NT2/D1 (cell line): Measurements from ENCODE around the gene SCARB1.
A peak's percentile ranks its signal among the peaks of the same experiment; 100 is the strongest.

Experiments used
- DNase-seq: peaks from one replicate; pipeline ENCODE4 v3.0.0-alpha.2; 2011; ENCODE audit warnings: low read depth, low spot score
- H3K27me3 ChIP-seq: 2 replicates; pipeline ENCODE4 v1.6.0; 2011; ENCODE audit warnings: mild to moderate bottlenecking; ENCODE audit not compliant: insufficient read length, insufficient read depth
- H3K36me3 ChIP-seq: 2 replicates; pipeline ENCODE4 v1.6.1; 2011; ENCODE audit warnings: mild to moderate bottlenecking, low read length, mixed read lengths; ENCODE audit not compliant: insufficient read depth, insufficient read length
- H3K4me1 ChIP-seq: 2 replicates; pipeline ENCODE4 v1.5.1; 2011; ENCODE audit not compliant: insufficient read depth, insufficient read length
- H3K4me3 ChIP-seq: 2 replicates; pipeline ENCODE4 v1.5.1; 2011; ENCODE audit warnings: low read depth; ENCODE audit not compliant: insufficient read length
- H3K9ac ChIP-seq: 2 replicates; pipeline ENCODE4 v1.6.0; 2011; ENCODE audit warnings: low read depth; ENCODE audit not compliant: insufficient read length
- H3K9me3 ChIP-seq: 2 replicates; pipeline ENCODE4 v1.5.1; 2011; ENCODE audit warnings: mild to moderate bottlenecking, low read length; ENCODE audit not compliant: insufficient read depth
- SUZ12 ChIP-seq: IDR thresholded peaks from 2 replicates; pipeline ENCODE4 v1.6.1; 2011; ENCODE audit not compliant: insufficient read length, insufficient read depth; ENCODE audit errors: extremely low read depth
- YY1 ChIP-seq: IDR thresholded peaks from 2 replicates; pipeline ENCODE4 v1.6.1; 2011; ENCODE audit not compliant: insufficient read length, insufficient read depth
- ZNF274 ChIP-seq: IDR thresholded peaks from 2 replicates; pipeline ENCODE4 v1.6.1; 2011; ENCODE audit warnings: mild to moderate bottlenecking, low read depth, low read length

The SCARB1 gene

GRCh38 chr12:124866883-124867400 lies 3.3 kb upstream of the SCARB1 start:
- H3K36me3 ChIP-seq: peaks cover 4% of the 10 kb centered on the region
- DNase-seq: no peak
- TF ChIP-seq SUZ12 (no peak), YY1 (no peak), ZNF274 (no peak)
- H3K9ac ChIP-seq: no peak overlapping the region
- H3K4me1 ChIP-seq: peaks cover 13% of the 10 kb centered on the region
- H3K4me3 ChIP-seq: no peak overlapping the region
- no peaks in the 10 kb centered on the region for H3K9me3 ChIP-seq
- peaks cover 8% of the 10 kb centered on the region for H3K27me3 ChIP-seq

DNA sequence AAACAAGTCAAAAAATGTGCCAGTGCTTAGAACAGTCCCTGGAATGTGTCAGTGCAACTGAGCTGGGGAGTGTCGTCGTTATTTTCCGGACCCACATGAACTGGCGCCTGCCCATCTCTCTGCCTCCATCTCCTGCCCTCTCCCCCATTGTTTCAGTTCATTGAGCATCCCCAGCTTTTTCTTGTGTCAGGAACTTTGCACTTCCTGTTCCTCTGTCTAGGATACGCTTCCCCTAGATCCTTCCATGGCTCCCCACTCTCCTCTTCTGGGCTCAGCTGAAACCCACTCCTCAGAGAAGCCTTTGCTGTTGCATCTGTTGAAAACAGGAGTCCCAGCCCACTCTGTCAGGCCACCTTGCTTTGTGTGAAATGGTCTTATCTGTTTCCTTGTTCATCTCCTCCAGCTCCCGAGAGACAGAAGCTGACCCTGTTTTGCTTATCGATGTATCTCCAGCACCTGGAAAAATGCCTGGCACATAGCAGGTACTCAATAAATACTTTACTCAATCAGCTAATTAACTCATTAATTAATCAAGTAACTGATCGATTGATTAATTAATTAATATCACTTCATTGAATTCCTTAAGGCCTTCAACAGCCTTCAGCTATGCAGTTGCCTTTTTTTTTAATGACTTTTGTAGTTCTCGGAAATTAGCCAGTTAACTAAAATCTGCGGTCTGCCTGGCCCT lies 2.7 kb upstream of the SCARB1 start:
- no peaks in the 10 kb centered on the region for H3K9me3 ChIP-seq
- H3K27me3 ChIP-seq: peaks cover 8% of the 10 kb centered on the region
- peaks cover 10% of the 10 kb centered on the region for H3K36me3 ChIP-seq
- TF ChIP-seq YY1 (no peak), SUZ12 (no peak), ZNF274 (no peak)
- H3K4me1 ChIP-seq: peaks cover 16% of the 10 kb centered on the region
- H3K4me3 ChIP-seq: no peak overlapping the region
- H3K9ac ChIP-seq: no peak overlapping the region
- no peak for DNase-seq

DNA sequence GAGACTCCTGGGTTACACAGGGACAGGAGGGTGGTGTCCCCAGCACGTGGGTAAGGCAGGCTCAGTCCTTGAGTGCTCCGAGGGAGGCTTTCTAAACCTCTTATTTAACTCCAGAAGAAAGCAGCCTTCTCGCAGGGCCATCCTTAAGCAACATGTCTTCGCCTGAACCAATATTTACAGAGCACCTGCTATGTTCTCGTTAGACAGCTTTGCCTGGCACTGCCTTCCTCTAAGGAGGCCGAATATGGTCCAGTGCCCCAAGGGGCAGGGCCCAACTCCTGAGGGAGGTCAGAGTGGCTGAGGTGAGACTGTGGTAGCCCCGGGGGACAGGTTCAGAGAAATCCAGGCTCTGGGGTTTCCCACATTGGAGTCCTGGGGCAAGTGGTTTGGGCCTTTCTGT lies 2.1 kb upstream of the SCARB1 start:
- Histone ChIP-seq H3K4me1 (peaks cover 16% of the 10 kb centered on the region), H3K9ac (no peak overlapping the region), H3K27me3 (peaks cover 8% of the 10 kb centered on the region), H3K9me3 (no peaks in the 10 kb centered on the region), H3K4me3 (no peak overlapping the region), H3K36me3 (peaks cover 10% of the 10 kb centered on the region)
- no peak for DNase-seq
- TF ChIP-seq YY1 (no peak), ZNF274 (no peak), SUZ12 (no peak)

- H3K4me3 ChIP-seq: peak overlapping the region; percentile 25
- H3K27me3 ChIP-seq: peaks cover 8% of the 10 kb centered on the region
- no peaks in the 10 kb centered on the region for H3K9me3 ChIP-seq
- peaks cover 12% of the 10 kb centered on the region for H3K4me1 ChIP-seq
- DNase-seq: no peak
- TF ChIP-seq YY1 (no peak), ZNF274 (no peak), SUZ12 (no peak)
- H3K9ac ChIP-seq: peak overlapping the region; percentile 74
- peaks cover 19% of the 10 kb centered on the region for H3K36me3 ChIP-seq
Measured at GRCh38 chr12:124864326-124864752, 675 bp upstream of the SCARB1 start.

- peaks cover 27% of the 10 kb centered on the region for H3K36me3 ChIP-seq
- no peak for TF ChIP-seq SUZ12
- TF ChIP-seq YY1: no peak
- no peak for DNase-seq
- peak overlapping the region; percentile 88 for H3K4me3 ChIP-seq
- no peaks in the 10 kb centered on the region for H3K9me3 ChIP-seq
- peak overlapping the region; percentile 92 for H3K9ac ChIP-seq
- H3K4me1 ChIP-seq: peaks cover 9% of the 10 kb centered on the region
- H3K27me3 ChIP-seq: peaks cover 8% of the 10 kb centered on the region
Measured at GRCh38 chr12:124862768-124863415, 772 bp downstream of the SCARB1 start.

- no peak for TF ChIP-seq YY1
- TF ChIP-seq SUZ12: no peak
- TF ChIP-seq ZNF274: no peak
- DNase-seq: no peak
- Histone ChIP-seq H3K9me3 (no peaks in the 10 kb centered on the region), H3K4me3 (peak overlapping the region; percentile 88), H3K27me3 (peaks cover 8% of the 10 kb centered on the region), H3K4me1 (peaks cover 11% of the 10 kb centered on the region), H3K36me3 (peaks cover 28% of the 10 kb centered on the region), H3K9ac (peak overlapping the region; percentile 27)
Measured at GRCh38 chr12:124861898-124862676, 1.6 kb downstream of the SCARB1 start.
